H1 (cell line): ENCODE data around the gene LAG3. TPM values are rescaled to one million over a fixed set of nuclear protein-coding genes. Genes with fewer than 3 reads are reported as not detected.

Experiments
- CTCF ChIA-PET: fragments of 300-600 bp; sonication (Branson Sonifier 250); formaldehyde crosslinking; loops from one replicate; lab custom pipeline; 2021; ENCODE audit not compliant: partially characterized antibody; lab: Charles Lee
- POLR2A ChIA-PET: fragments of 300-600 bp; sonication (Branson Sonifier 250); formaldehyde crosslinking; loops from one replicate; lab custom pipeline; 2021; ENCODE audit warnings: inconsistent platforms; ENCODE audit not compliant: partially characterized antibody; lab: Charles Lee
- DNase-seq, 2 experiments: peaks; one replicate each; pipeline versions ENCODE4 v3.0.0 to v3.0.0-alpha.2; 2010 to 2022; ENCODE audit warnings: low spot score in 2 of 2, low read depth in 1 of 2, mixed read lengths in 1 of 2
- FAIRE-seq: peaks from 2 replicates; lab custom pipeline; 2011; peaks lifted over from hg19 to GRCh38; lab: Jason Lieb, UNC
- H2AFZ ChIP-seq: 2 replicates; pipeline ENCODE4 v1.8.1; 2012; ENCODE audit warnings: low read length, inconsistent platforms
- H2AK5ac ChIP-seq: 2 replicates; pipeline ENCODE4 v1.6.1; 2013; ENCODE audit warnings: low read depth, low read length
- H2BK120ac ChIP-seq: replicated peaks from 2 replicates; pipeline ENCODE3; 2013; ENCODE audit warnings: low read depth, low read length, inconsistent platforms
- H2BK12ac ChIP-seq: 2 replicates; pipeline ENCODE4 v1.6.1; 2013; ENCODE audit warnings: low read depth, low read length
- H2BK15ac ChIP-seq: 2 replicates; pipeline ENCODE4 v1.6.1; 2013; ENCODE audit warnings: low read length
- H2BK20ac ChIP-seq: 2 replicates; pipeline ENCODE4 v1.6.1; 2013; ENCODE audit warnings: low read length
- H2BK5ac ChIP-seq: 2 replicates; pipeline ENCODE4 v1.6.1; 2013; ENCODE audit warnings: low read depth, low read length
- H3K14ac ChIP-seq: 2 replicates; pipeline ENCODE4 v1.6.1; 2013; ENCODE audit warnings: inconsistent platforms; ENCODE audit not compliant: insufficient read length
- H3K18ac ChIP-seq: 2 replicates; pipeline ENCODE4 v1.6.1; 2013; ENCODE audit warnings: low read length; ENCODE audit errors: extremely low read depth
- H3K23ac ChIP-seq: 2 replicates; pipeline ENCODE4 v1.6.1; 2013; ENCODE audit warnings: inconsistent platforms; ENCODE audit not compliant: insufficient read length
- H3K23me2 ChIP-seq: 2 replicates; pipeline ENCODE4 v1.6.1; 2013; ENCODE audit warnings: low read depth, low read length
- H3K27ac ChIP-seq: 2 replicates; pipeline ENCODE4 v1.6.1; 2011; ENCODE audit warnings: low read depth, low read length, inconsistent platforms
- H3K27me3 ChIP-seq, 4 experiments: replicated peaks in 1 of 4; 1 replicate in 1 of 4; 2 replicates in 3 of 4; pipeline versions ENCODE4 v1.6.1 to v1.8.1; 2011 to 2013; ENCODE audit warnings: low read length in 3 of 4, mild to moderate bottlenecking in 3 of 4, inconsistent platforms in 2 of 4, mixed read lengths in 2 of 4, moderate library complexity in 1 of 4; ENCODE audit not compliant: control insufficient read depth in 3 of 4, insufficient read depth in 3 of 4; ENCODE audit errors: extremely low read depth in 1 of 4
- H3K36me3 ChIP-seq, 4 experiments: 2 replicates each; pipeline versions ENCODE4 v1.6.1 to v1.8.1; 2011 to 2013; ENCODE audit warnings: mild to moderate bottlenecking in 4 of 4, low read length in 3 of 4, moderate library complexity in 2 of 4, control low read depth in 1 of 4, inconsistent platforms in 1 of 4; ENCODE audit not compliant: insufficient read depth in 4 of 4, control insufficient read depth in 2 of 4
- H3K4ac ChIP-seq: replicated peaks from 2 replicates; pipeline ENCODE3; 2013; ENCODE audit warnings: low read length, low read depth, mixed read lengths, inconsistent platforms; ENCODE audit not compliant: insufficient read length
- H3K4me1 ChIP-seq, 4 experiments: replicated peaks in 1 of 4; 1 replicate in 1 of 4; 2 replicates in 3 of 4; pipeline versions ENCODE4 v1.6.1 to v1.8.1; 2011 to 2013; ENCODE audit warnings: low read length in 3 of 4, inconsistent platforms in 2 of 4, mixed read lengths in 1 of 4; ENCODE audit not compliant: insufficient read depth in 4 of 4, control insufficient read depth in 3 of 4
- H3K4me2 ChIP-seq, 2 experiments: 2 replicates each; pipeline versions ENCODE4 v1.6.1 to v1.8.1; 2011 to 2013; ENCODE audit warnings: low read depth in 2 of 2, low read length in 2 of 2, control low read depth in 1 of 2, inconsistent platforms in 1 of 2, mild to moderate bottlenecking in 1 of 2; ENCODE audit not compliant: insufficient read depth in 1 of 2
- H3K4me3 ChIP-seq, 4 experiments: fragments of 200-600, 300-600 bp in 1 of 4; sonication (generic), shearing (Covaris generic), sonication (Bioruptor Twin) in 1 of 4; 2 replicates each; pipeline versions ENCODE4 v1.5.1 to v1.8.1; 2011 to 2016; ENCODE audit warnings: low read length in 4 of 4, low read depth in 3 of 4, control low read depth in 2 of 4, inconsistent platforms in 2 of 4, mild to moderate bottlenecking in 2 of 4, mixed read lengths in 1 of 4, moderate library complexity in 1 of 4; ENCODE audit not compliant: insufficient read depth in 2 of 4; ENCODE audit errors: extremely low read depth in 1 of 4
- H3K56ac ChIP-seq: replicated peaks from 2 replicates; pipeline ENCODE3; 2013; ENCODE audit warnings: low read depth, mild to moderate bottlenecking, mixed read lengths, low read length, inconsistent platforms; ENCODE audit not compliant: insufficient read length
- H3K79me1 ChIP-seq: 2 replicates; pipeline ENCODE4 v1.6.1; 2013; ENCODE audit warnings: low read depth, low read length, control low read depth
- H3K79me2 ChIP-seq, 2 experiments: 2 replicates each; pipeline versions ENCODE4 v1.6.1 to v1.8.1; 2012 to 2013; ENCODE audit warnings: low read length in 2 of 2, mild to moderate bottlenecking in 2 of 2, inconsistent platforms in 1 of 2; ENCODE audit not compliant: insufficient read depth in 2 of 2, control insufficient read depth in 1 of 2
- H3K9ac ChIP-seq, 4 experiments: replicated peaks in 1 of 4; 1 replicate in 1 of 4; 2 replicates in 3 of 4; pipeline versions ENCODE4 v1.6.1 to v1.8.1; 2011 to 2013; ENCODE audit warnings: low read depth in 3 of 4, low read length in 3 of 4, control low read depth in 2 of 4, mild to moderate bottlenecking in 2 of 4, moderate library complexity in 2 of 4, inconsistent platforms in 1 of 4; ENCODE audit errors: extremely low read depth in 1 of 4
- H3K9me3 ChIP-seq, 2 experiments: 2 replicates each; pipeline versions ENCODE4 v1.6.1 to v1.8.1; 2012 to 2013; ENCODE audit warnings: mild to moderate bottlenecking in 2 of 2, moderate library complexity in 2 of 2, control low read depth in 1 of 2, inconsistent platforms in 1 of 2, low read depth in 1 of 2, low read length in 1 of 2, mixed read lengths in 1 of 2; ENCODE audit not compliant: insufficient read depth in 2 of 2
- H4K20me1 ChIP-seq, 2 experiments: replicated peaks in 1 of 2; 2 replicates each; pipeline versions ENCODE3 to v1.8.1; 2011 to 2013; ENCODE audit warnings: inconsistent platforms in 2 of 2, low read length in 2 of 2, mild to moderate bottlenecking in 1 of 2; ENCODE audit not compliant: insufficient read depth in 2 of 2, control insufficient read depth in 1 of 2
- H4K5ac ChIP-seq: 2 replicates; pipeline ENCODE4 v1.6.1; 2013; ENCODE audit warnings: low read length, low read depth, mixed read lengths, inconsistent platforms; ENCODE audit not compliant: insufficient read length
- H4K8ac ChIP-seq: 2 replicates; pipeline ENCODE4 v1.8.0; 2013; ENCODE audit warnings: mild to moderate bottlenecking, moderate library complexity, low read length, inconsistent platforms; ENCODE audit not compliant: insufficient read depth; ENCODE audit errors: extremely low read depth
- H4K91ac ChIP-seq: replicated peaks from 2 replicates; pipeline ENCODE3; 2013; ENCODE audit warnings: low read length, mixed read lengths, inconsistent platforms; ENCODE audit not compliant: insufficient read length
- SP4 ChIP-seq: IDR thresholded peaks from 2 replicates; pipeline ENCODE4 v1.6.1; 2012; ENCODE audit warnings: low read length, inconsistent platforms
- WGBS, 2 experiments: shearing (Covaris generic) in 1 of 2; methylation state at CpG; one replicate each; pipeline versions ENCODE4 v1.1.6 to v1.1.7; 2013 to 2015; ENCODE audit warnings: low lambda C conversion rate in 2 of 2, mixed read lengths in 2 of 2, inconsistent platforms in 1 of 2, low coverage in 1 of 2, missing lambda C conversion rate in 1 of 2; ENCODE audit not compliant: insufficient replicate concordance in 2 of 2, insufficient coverage in 1 of 2, insufficient read length in 1 of 2; ENCODE audit errors: extremely low coverage in 1 of 2, missing lambda C conversion rate in 1 of 2; 5-methylcytosine and 5-hydroxymethylcytosine counted together
- polyA plus RNA-seq, 7 experiments: library from polyadenylated mRNA; depleted of rRNA in 3 of 7; stranded (reverse) in 5 of 7; unstranded in 2 of 7; fragments of >200 nt in 5 of 7; fragments of 200-250 nt in 2 of 7; gene quantifications; 1 replicate in 5 of 7; 2 replicates in 1 of 7; 4 replicates in 1 of 7; pipeline versions ENCODE4 v1.2.1 to v1.2.3, GENCODE V29; 2011 to 2013; ENCODE audit warnings: missing spikeins in 2 of 7, mixed read lengths in 2 of 7
- total RNA-seq: library from RNA; stranded (reverse); fragmentation: NEBNext Ultra II Directional; extraction: Animal tissue kit (Norgen Biotek cat#: 25700); gene quantifications from 2 replicates; pipeline ENCODE4 v1.2.1, GENCODE V29; 2021

Gene LAG3
- total and polyA plus RNA-seq, 2 of the 8 experiments (the other 6 are each of a cell fraction or from before 2014, with no cell fraction given) = 1.1 to 3.1 TPM

- no peak for TF ChIP-seq SP4
- TF ChIP-seq, all 59 proteins: peak for 0
- Histone ChIP-seq H3K27me3 (0 out of 7 replicates have a peak, but pooled peaks cover 0 to 3% (median 0%) of the 10 kb centered on the region in 4 experiments), H3K4me3 (no peak overlapping the region), H2BK120ac (no peak overlapping the region), H3K9ac (no peak overlapping the region), H3K23ac (no peak overlapping the region), H3K9me3 (0 out of 4 replicates have a peak, but pooled peaks cover 0 to 1% of the 10 kb centered on the region in 2 experiments), H3K27ac (no peak overlapping the region), H4K91ac (no peak overlapping the region), H4K5ac (no peak overlapping the region), H4K20me1 (no peaks in the 10 kb centered on the region), H3K4me2 (no peak overlapping the region), H2BK12ac (no peak overlapping the region), H3K36me3 (no peaks in the 10 kb centered on the region), H3K14ac (no peak overlapping the region), H4K8ac (no peak overlapping the region), H3K79me1 (no peaks in the 10 kb centered on the region), H2BK20ac (no peak overlapping the region), H3K79me2 (no peaks in the 10 kb centered on the region), H3K56ac (no peak overlapping the region), H3K4me1 (no peaks in the 10 kb centered on the region; a peak in 1 of 7 replicates), H3K4ac (no peak overlapping the region), H3K23me2 (no peaks in the 10 kb centered on the region), H3K18ac (no peak overlapping the region), H2AK5ac (no peak overlapping the region), H2BK15ac (no peak overlapping the region), H2BK5ac (no peak overlapping the region), H2AFZ (no peak overlapping the region)
- no peak for FAIRE-seq
- WGBS, 2 experiments = 86% methylated on average over 5 of the region's 5 CpGs; no CpG with 5 or more reads in 1 of the 2 experiments
- DNase-seq = no peak
- ChIA-PET POLR2A (interaction anchor here (1.1 kb wide), 1 partner anchor 17 kb away, joined by 3 read pairs; no protein-coding TSS in a partner anchor), CTCF (interaction anchor here (1.6 kb wide), 1 partner anchor 21 kb away, joined by 6 read pairs; no protein-coding TSS in a partner anchor)
These were observed 26.8 kb downstream of the LAG3 start for GRCh38 chr12:6799147-6799546.
